Fibroblast of mammary gland (primary cell): ENCODE measurements around the gene C1orf50.

Experiments
- DNase-seq: peaks from one replicate; pipeline ENCODE4 v3.0.0-alpha.2; 2010; ENCODE audit warnings: low read depth
- H3K4me3 ChIP-seq: 2 replicates; pipeline ENCODE4 v1.5.1; 2011; ENCODE audit warnings: low read depth, mild to moderate bottlenecking, low read length, moderate library complexity; ENCODE audit not compliant: control insufficient read depth
- TF ChIP-seq, protein P1 (sequence below): conservative IDR thresholded peaks from 2 replicates; pipeline ENCODE4 v1.5.1; 2011; ENCODE audit warnings: low read depth, low read length, inconsistent platforms; ENCODE audit not compliant: control insufficient read depth, insufficient read depth

The C1orf50 gene

DNA sequence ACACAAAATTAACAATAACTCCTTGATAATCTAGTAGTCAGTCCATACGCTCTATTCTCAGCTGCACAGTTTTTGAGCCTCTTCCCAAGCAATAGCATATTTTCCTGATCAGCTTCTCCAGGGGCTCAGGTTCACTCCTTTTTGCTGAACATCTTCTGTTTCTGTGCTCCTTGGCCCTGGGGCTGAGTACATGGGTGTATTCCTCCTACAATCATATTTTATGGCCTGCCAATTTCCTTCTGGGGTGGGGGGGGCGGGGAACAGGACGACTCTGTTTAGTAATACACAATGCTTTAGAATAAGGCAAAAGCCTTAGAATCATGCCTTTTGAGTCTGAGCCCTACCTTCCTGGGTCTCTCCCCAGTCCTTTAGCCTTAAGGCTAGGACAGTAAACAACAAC, 35.5 kb upstream of the C1orf50 start:
- TF ChIP-seq, protein P1, sequence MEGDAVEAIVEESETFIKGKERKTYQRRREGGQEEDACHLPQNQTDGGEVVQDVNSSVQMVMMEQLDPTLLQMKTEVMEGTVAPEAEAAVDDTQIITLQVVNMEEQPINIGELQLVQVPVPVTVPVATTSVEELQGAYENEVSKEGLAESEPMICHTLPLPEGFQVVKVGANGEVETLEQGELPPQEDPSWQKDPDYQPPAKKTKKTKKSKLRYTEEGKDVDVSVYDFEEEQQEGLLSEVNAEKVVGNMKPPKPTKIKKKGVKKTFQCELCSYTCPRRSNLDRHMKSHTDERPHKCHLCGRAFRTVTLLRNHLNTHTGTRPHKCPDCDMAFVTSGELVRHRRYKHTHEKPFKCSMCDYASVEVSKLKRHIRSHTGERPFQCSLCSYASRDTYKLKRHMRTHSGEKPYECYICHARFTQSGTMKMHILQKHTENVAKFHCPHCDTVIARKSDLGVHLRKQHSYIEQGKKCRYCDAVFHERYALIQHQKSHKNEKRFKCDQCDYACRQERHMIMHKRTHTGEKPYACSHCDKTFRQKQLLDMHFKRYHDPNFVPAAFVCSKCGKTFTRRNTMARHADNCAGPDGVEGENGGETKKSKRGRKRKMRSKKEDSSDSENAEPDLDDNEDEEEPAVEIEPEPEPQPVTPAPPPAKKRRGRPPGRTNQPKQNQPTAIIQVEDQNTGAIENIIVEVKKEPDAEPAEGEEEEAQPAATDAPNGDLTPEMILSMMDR, result no peak
- H3K4me3 ChIP-seq, result no peak overlapping the region

GRCh38 chr1:42732126-42732680, 34.8 kb upstream of the C1orf50 start:
- no peak overlapping the region for H3K4me3 ChIP-seq
- TF ChIP-seq, protein P1, result no peak
- DNase-seq, result peak; percentile 77

More for the DNA sequence above, 35.5 kb upstream of the C1orf50 start:
- DNase-seq, result no peak

DNA sequence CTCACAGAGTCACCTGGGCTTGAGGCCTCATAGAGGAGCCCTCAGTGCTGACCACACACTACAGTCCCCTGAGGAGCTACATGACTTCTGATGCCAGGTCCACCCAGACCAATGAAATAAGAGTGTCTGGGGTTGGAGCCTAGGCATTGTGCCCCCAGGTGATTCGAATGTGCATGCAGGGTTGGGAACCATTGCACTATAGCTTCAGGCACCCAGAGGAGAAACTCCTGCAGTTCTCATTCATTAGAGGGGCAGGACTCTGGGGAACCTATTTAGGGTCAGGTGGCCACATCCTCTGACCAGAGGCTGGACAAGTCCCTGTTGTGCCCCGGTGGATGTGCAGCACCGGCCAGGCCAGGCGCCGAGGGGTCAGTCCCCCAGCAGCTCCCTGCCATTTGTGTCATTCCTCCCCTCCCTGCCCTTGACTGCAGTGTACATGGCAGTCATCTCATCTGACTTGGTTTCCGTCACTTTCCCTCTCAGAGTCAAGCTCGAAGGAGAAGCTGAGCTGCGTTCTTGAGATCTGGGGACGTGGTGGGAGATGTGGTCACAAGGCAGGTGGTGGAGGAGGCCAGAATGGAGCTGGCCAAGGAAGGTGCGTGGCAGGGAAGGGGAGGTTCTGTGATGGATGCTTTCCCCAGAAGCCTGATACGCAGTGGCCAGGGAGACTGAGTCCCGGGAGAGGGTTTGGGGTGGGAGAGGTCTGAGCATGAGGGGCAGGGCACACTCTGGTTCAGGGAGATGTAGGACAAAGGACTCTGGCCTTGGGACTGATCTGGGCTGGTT, 33.4 kb upstream of the C1orf50 start:
- H3K4me3 ChIP-seq, result no peak overlapping the region
- no peak for DNase-seq
- TF ChIP-seq, protein P1, result no peak

DNA sequence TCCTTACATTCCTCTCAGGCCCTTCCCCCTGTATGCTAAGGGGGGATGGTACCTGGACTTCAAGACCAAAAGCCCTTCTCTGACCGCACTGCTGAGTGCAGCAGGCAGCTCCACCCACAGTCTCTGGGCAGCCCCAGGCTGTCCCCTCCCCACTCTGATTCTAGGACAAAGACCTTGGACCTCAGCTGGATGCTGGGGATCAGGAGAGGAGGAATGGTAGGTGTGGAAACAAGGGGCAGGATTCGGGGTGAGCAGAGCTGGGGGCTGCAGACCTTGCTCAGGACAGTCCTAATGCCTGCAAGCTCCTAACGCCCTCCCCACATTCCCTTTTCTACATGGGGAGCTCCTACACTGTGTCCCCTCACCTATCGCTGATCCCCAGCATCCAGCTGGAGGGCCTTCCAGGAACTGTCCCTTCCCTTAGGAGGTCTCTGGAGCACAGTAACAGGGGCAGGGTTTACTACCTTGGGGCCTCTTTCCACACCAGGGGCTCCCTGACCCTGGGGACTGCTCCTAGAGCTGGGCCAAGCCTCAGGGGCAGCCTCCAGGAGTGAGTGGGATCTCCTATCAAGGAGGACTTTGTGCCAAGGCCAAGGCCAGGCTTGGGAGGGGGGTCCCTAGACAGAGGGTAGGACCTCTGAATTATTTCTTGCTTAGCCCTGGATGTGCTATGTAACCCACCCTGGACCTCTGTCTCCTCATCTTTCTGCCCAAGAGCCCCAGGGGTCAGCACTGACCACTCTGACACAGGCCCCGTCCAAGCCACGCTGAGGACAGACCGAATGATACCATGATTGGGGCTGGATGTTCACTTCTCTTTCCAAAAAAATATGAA, 32.6 kb upstream of the C1orf50 start:
- H3K4me3 ChIP-seq, result no peak overlapping the region
- no peak for DNase-seq
- TF ChIP-seq, protein P1, result no peak

DNA sequence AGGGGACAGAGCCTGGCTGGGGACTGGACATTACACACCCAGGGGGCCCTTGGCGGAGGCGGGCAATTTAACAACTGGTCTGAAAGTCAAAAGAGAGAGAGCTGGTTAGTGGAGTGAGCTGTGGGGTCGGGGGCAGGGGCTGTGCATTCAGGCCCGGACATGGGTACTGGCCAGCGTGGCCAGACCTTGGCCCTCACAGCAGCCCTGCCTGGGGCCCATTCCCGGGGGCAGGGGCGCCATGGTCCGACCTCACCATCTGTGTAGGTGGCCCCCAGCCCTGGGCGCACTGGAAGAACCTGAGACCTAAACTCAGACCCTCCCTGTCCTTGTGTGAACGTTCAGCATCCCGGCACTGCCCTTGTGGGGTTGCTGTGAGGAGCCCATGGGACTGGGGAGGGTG, 32.0 kb upstream of the C1orf50 start:
- no peak for DNase-seq
- TF ChIP-seq, protein P1, result no peak
- H3K4me3 ChIP-seq, result no peak overlapping the region

- no peak overlapping the region for H3K4me3 ChIP-seq
- no peak for DNase-seq
- TF ChIP-seq, protein P1, result no peak
Observed at GRCh38 chr1:42735477-42736105, 31.5 kb upstream of the C1orf50 start.
